GM12878 (cell line): ENCODE measurements around the gene LYRM4. TPM values are rescaled to one million over a fixed set of nuclear protein-coding genes. Genes with fewer than 3 reads are reported as not detected.

Source experiments
- ATAC-seq: fragments of 200-7000 bp; cut with Tn5 transposase; 3 replicates; pipeline ENCODE4 v1.9.1; 2020; ENCODE audit warnings: mild to moderate bottlenecking, moderate library complexity
- BruUV-seq: library from RNA; stranded (reverse); fragments of 400-500 nt; replicated peaks from 2 replicates; lab custom pipeline; 2021; lab: Mats Ljungman, UMichigan
- CTCF ChIA-PET: fragments of 300-600 bp; sonication (Branson Sonifier 250); formaldehyde crosslinking; extraction: SDS; loops from one replicate; lab custom pipeline; 2021; ENCODE audit warnings: inconsistent platforms; lab: Yijun Ruan, JAX
- POLR2A ChIA-PET: fragments of 350-600 bp; formaldehyde crosslinking; extraction: SDS; loops from one replicate; lab custom pipeline; 2021; ENCODE audit warnings: inconsistent platforms; lab: Charles Lee
- RAD21 ChIA-PET: fragments of 300-600 bp; sonication (Branson Sonifier 250); formaldehyde crosslinking; loops from one replicate; lab custom pipeline; 2023; ENCODE audit warnings: antibody characterized with exemption; ENCODE audit not compliant: unreplicated experiment; lab: Charles Lee
- SMC1A ChIA-PET: fragments of 300-600 bp; sonication (Branson Sonifier 250); formaldehyde crosslinking; loops from one replicate; lab custom pipeline; 2023; ENCODE audit not compliant: unreplicated experiment, uncharacterized antibody; lab: Charles Lee
- DNase-seq: peaks from one replicate; pipeline ENCODE4 v3.0.0-alpha.2; 2011; ENCODE audit warnings: low read depth, low spot score
- FAIRE-seq: peaks from 3 replicates; lab custom pipeline; 2011; peaks lifted over from hg19 to GRCh38; lab: Jason Lieb, UNC
- H2AFZ ChIP-seq: 2 replicates; pipeline ENCODE4 v1.6.0; 2011; ENCODE audit warnings: low read depth, low read length, control low read depth; ENCODE audit not compliant: control insufficient read depth
- H3K27ac ChIP-seq: 2 replicates; pipeline ENCODE4 v1.5.1; 2011; ENCODE audit warnings: control low read depth; ENCODE audit not compliant: control insufficient read depth, insufficient read depth
- H3K27me3 ChIP-seq, 2 experiments: replicated peaks in 1 of 2; 2 replicates each; pipeline versions ENCODE4 v1.6.0 to v1.6.1; 2011; ENCODE audit warnings: low read length in 1 of 2; ENCODE audit not compliant: control insufficient read depth in 2 of 2, insufficient read depth in 2 of 2
- H3K36me3 ChIP-seq, 2 experiments: 2 replicates each; pipeline ENCODE4 v1.5.1; 2011; ENCODE audit warnings: low read length in 1 of 2; ENCODE audit not compliant: control insufficient read depth in 2 of 2, insufficient read depth in 2 of 2
- H3K4me1 ChIP-seq: 2 replicates; pipeline ENCODE4 v1.6.1; 2011; ENCODE audit warnings: mild to moderate bottlenecking, low read length, moderate library complexity, mixed read lengths; ENCODE audit not compliant: control insufficient read depth, insufficient read depth
- H3K4me2 ChIP-seq: 2 replicates; pipeline ENCODE4 v1.6.0; 2011; ENCODE audit warnings: control low read depth; ENCODE audit not compliant: control insufficient read depth, insufficient read depth
- H3K4me3 ChIP-seq: fragments of 200-600 bp; sonication (generic); 2 replicates; pipeline ENCODE4 v1.5.1; 2016
- H3K79me2 ChIP-seq: 2 replicates; pipeline ENCODE4 v1.6.0; 2011; ENCODE audit warnings: low read length; ENCODE audit not compliant: control insufficient read depth, insufficient read depth
- H3K9ac ChIP-seq: 2 replicates; pipeline ENCODE4 v1.8.0; 2011; ENCODE audit warnings: low read length, control low read depth, mixed read lengths; ENCODE audit not compliant: control insufficient read depth, insufficient read depth
- H3K9me3 ChIP-seq: replicated peaks from 3 replicates; pipeline ENCODE4 v1.5.1; 2011; ENCODE audit warnings: mild to moderate bottlenecking, low read length; ENCODE audit not compliant: control insufficient read depth, insufficient read depth
- H4K20me1 ChIP-seq: 2 replicates; pipeline ENCODE4 v1.6.0; 2011; ENCODE audit not compliant: control insufficient read depth, insufficient read depth
- BMI1 ChIP-seq: fragments of 450-650 bp; IDR thresholded peaks from 2 replicates; pipeline ENCODE4 v1.6.1; 2016; ENCODE audit warnings: mild to moderate bottlenecking, moderate library complexity, borderline replicate concordance
- ELK1 ChIP-seq: IDR thresholded peaks from 2 replicates; pipeline ENCODE4 v1.6.1; 2012; ENCODE audit warnings: low read depth, low read length, improper control_type of control experiment
- GABPA ChIP-seq: IDR thresholded peaks from 2 replicates; pipeline ENCODE4 v1.6.1; 2014; ENCODE audit warnings: antibody characterized with exemption, low read depth, mild to moderate bottlenecking, inconsistent platforms
- GATAD2B ChIP-seq: fragments of 450-650 bp; conservative IDR thresholded peaks from 2 replicates; pipeline ENCODE4 v1.6.1; 2017; ENCODE audit warnings: low read depth, mild to moderate bottlenecking, moderate library complexity
- HDAC2 ChIP-seq: fragments of 200-600 bp; sonication (generic); IDR thresholded peaks from 2 replicates; pipeline ENCODE4 v1.6.1; 2017
- HDAC6 ChIP-seq: fragments of 200-600 bp; sonication (generic); IDR thresholded peaks from one replicate; pipeline ENCODE4 v1.8.0; 2017; ENCODE audit warnings: antibody characterized with exemption; ENCODE audit not compliant: unreplicated experiment
- JUNB ChIP-seq: IDR thresholded peaks from 2 replicates; pipeline ENCODE4 v1.6.1; 2016; ENCODE audit warnings: antibody characterized with exemption, mild to moderate bottlenecking
- JUND ChIP-seq: IDR thresholded peaks from 2 replicates; pipeline ENCODE4 v1.6.1; 2012; ENCODE audit warnings: low read depth, mild to moderate bottlenecking, low read length, improper control_type of control experiment, moderate library complexity
- LARP7 ChIP-seq: fragments of 450-650 bp; IDR thresholded peaks from 2 replicates; pipeline ENCODE4 v1.6.1; 2017; ENCODE audit warnings: mild to moderate bottlenecking
- NR2F1 ChIP-seq: fragments of 450-650 bp; conservative IDR thresholded peaks from 2 replicates; pipeline ENCODE4 v1.6.1; 2017; ENCODE audit warnings: mild to moderate bottlenecking
- PAX8 ChIP-seq: fragments of 450-650 bp; IDR thresholded peaks from 2 replicates; pipeline ENCODE4 v1.6.1; 2017; ENCODE audit warnings: mild to moderate bottlenecking, moderate library complexity
- POLR2AphosphoS5 ChIP-seq: IDR thresholded peaks from 2 replicates; pipeline ENCODE4 v1.6.1; 2011; ENCODE audit warnings: mild to moderate bottlenecking, low read length, inconsistent platforms
- RCOR1 ChIP-seq: conservative IDR thresholded peaks from 2 replicates; pipeline ENCODE4 v1.6.1; 2012; ENCODE audit warnings: low read depth, low read length, improper control_type of control experiment
- RUNX3 ChIP-seq: IDR thresholded peaks from 2 replicates; pipeline ENCODE4 v1.6.1; 2012; ENCODE audit warnings: low read length, inconsistent platforms
- SMC3 ChIP-seq: IDR thresholded peaks from 2 replicates; pipeline ENCODE4 v1.6.1; 2011; ENCODE audit warnings: low read length, improper control_type of control experiment, borderline replicate concordance
- TAF1 ChIP-seq: IDR thresholded peaks from 2 replicates; pipeline ENCODE4 v1.6.1; 2011; ENCODE audit warnings: mild to moderate bottlenecking, low read depth, low read length, borderline replicate concordance
- TCF7 ChIP-seq: IDR thresholded peaks from 2 replicates; pipeline ENCODE4 v1.6.1; 2014; ENCODE audit warnings: antibody characterized with exemption, borderline replicate concordance
- WRNIP1 ChIP-seq: IDR thresholded peaks from 2 replicates; pipeline ENCODE4 v1.6.1; 2011; ENCODE audit warnings: low read depth, low read length, improper control_type of control experiment, borderline replicate concordance
- ZBED1 ChIP-seq: IDR thresholded peaks from 2 replicates; pipeline ENCODE4 v1.6.1; 2016; ENCODE audit warnings: borderline replicate concordance
- ZBTB33 ChIP-seq: fragments of 450-650 bp; IDR thresholded peaks from 2 replicates; pipeline ENCODE4 v1.6.1; 2017; ENCODE audit warnings: mild to moderate bottlenecking
- ZBTB4 ChIP-seq: fragments of 450-650 bp; formaldehyde crosslinking; IDR thresholded peaks from 2 replicates; pipeline ENCODE4 v1.4.0; 2022; ENCODE audit warnings: mild to moderate bottlenecking, moderate library complexity
- WGBS: methylation state at CpG from one replicate; pipeline ENCODE4 v1.1.6; 2016; ENCODE audit warnings: low lambda C conversion rate; ENCODE audit not compliant: insufficient replicate concordance, insufficient coverage; ENCODE audit errors: missing lambda C conversion rate; 5-methylcytosine and 5-hydroxymethylcytosine counted together
- in situ Hi-C: fragments of 300-500 bp; cut with MboI; formaldehyde crosslinking; loops from 9 replicates; pipeline ENCODE4 v1.14.3; 2018; ENCODE audit warnings: mixed read lengths
- intact Hi-C: fragments of 100-400 bp; cut with micrococcal nuclease; formaldehyde crosslinking; loops from one replicate; pipeline ENCODE4 v1.14.2; 2022; ENCODE audit not compliant: unreplicated experiment
- polyA plus RNA-seq, 11 experiments: library from polyadenylated mRNA; depleted of rRNA in 4 of 11; unstranded in 6 of 11; stranded (reverse) in 5 of 11; fragments of >200 nt; fragmentation: Nextera tagmentation in 4 of 11; fragmentation: Illumina TruSeq in 1 of 11; extraction: Ambion mirVana in 4 of 11; extraction: Trizol in 1 of 11; gene quantifications; 1 replicate in 1 of 11; 2 replicates in 10 of 11; pipeline versions ENCODE4 v1.2.1 to v1.2.3, GENCODE V29; 2011 to 2016; ENCODE audit warnings: inconsistent platforms in 2 of 11, missing spikeins in 2 of 11, low read depth in 1 of 11
- total RNA-seq, 4 experiments: library from RNA; depleted of rRNA in 3 of 4; stranded (reverse); fragments of >200 nt in 3 of 4; fragmentation: Illumina TruSeq in 1 of 4; extraction: Trizol in 1 of 4; gene quantifications; 2 replicates each; pipeline versions ENCODE4 v1.2.1 to v1.2.3, GENCODE V29; 2013 to 2021

The LYRM4 gene
- total and polyA plus RNA-seq, 10 of the 15 experiments (the other 5 are each of a cell fraction or from before 2014, with no cell fraction given) = 32.7 to 66.8 (median 44.0) TPM

GRCh38 chr6:5149159-5149704, 111.5 kb downstream of the LYRM4 start:
- no peak for FAIRE-seq
- Histone ChIP-seq H3K9ac (no peak overlapping the region), H3K4me1 (no peaks in the 10 kb centered on the region), H3K9me3 (no peaks in the 10 kb centered on the region), H3K4me2 (no peak overlapping the region), H3K27me3 (no peaks in the 10 kb centered on the region), H3K27ac (no peak overlapping the region), H4K20me1 (no peaks in the 10 kb centered on the region), H3K36me3 (no peaks in the 10 kb centered on the region), H3K4me3 (no peak overlapping the region), H2AFZ (no peak overlapping the region), H3K79me2 (no peaks in the 10 kb centered on the region)
- no peak for DNase-seq
- BruUV-seq = no TSS peak
- WGBS = 71% methylated on average over 6 of the region's 6 CpGs
- CTCF ChIA-PET = interaction anchor here (0.9 to 10.8 kb wide), 8 partner anchors 8 to 253 kb away, joined by 3 to 198 read pairs (median 4); no protein-coding TSS in a partner anchor
- in situ Hi-C loops = no loop called here
- intact Hi-C loops = no loop called here
- ATAC-seq = no peak; the same call in 2 of the 3 replicates
- RAD21 ChIA-PET = interaction anchor here (1.6 to 2.6 kb wide), 2 partner anchors 25 to 154 kb away, joined by 7 to 17 read pairs; no protein-coding TSS in a partner anchor
- POLR2A ChIA-PET = interaction anchor here (0.6 to 2.1 kb wide), 2 partner anchors 15 to 17 kb away, joined by 4 to 6 read pairs; no protein-coding TSS in a partner anchor
- SMC1A ChIA-PET = interaction anchor here (0.8 to 2.0 kb wide), 6 partner anchors 17 to 153 kb away, joined by 3 to 11 read pairs (median 4); no protein-coding TSS in a partner anchor
- TF ChIP-seq ZBED1 (no peak), ZBTB33 (no peak), HDAC6 (no peak), ZBTB4 (no peak), JUNB (0 out of 2 replicates have a peak, but pooled peaks have one; percentile 2), SMC3 (no peak), WRNIP1 (no peak), PAX8 (no peak), ELK1 (no peak), POLR2AphosphoS5 (no peak), BMI1 (no peak), GATAD2B (no peak), TAF1 (no peak), LARP7 (no peak), HDAC2 (no peak), JUND (no peak), TCF7 (no peak), NR2F1 (0 out of 2 replicates have a peak, but pooled peaks have one; percentile 18), RCOR1 (no peak), RUNX3 (peak; percentile 29; the same call in 1 of the 2 replicates), GABPA (no peak)
